Vagina (tissue), 2 donors: ENCODE data around the gene HMGXB4. TPM values are rescaled to one million over a fixed set of nuclear protein-coding genes. Genes with fewer than 3 reads are reported as not detected.
A peak's percentile ranks its signal among the peaks of the same experiment; 100 is the strongest.

Experiments
- DNase-seq, 2 donors: peaks; one replicate each; pipeline ENCODE4 v3.0.0-alpha.2; 2017; ENCODE audit errors: extremely low spot score in 2 of 2
- H3K27ac ChIP-seq: fragments of 200-600 bp; sonication (generic); one replicate; pipeline ENCODE4 v1.5.1; 2019
- H3K27me3 ChIP-seq: fragments of 200-600 bp; sonication (generic); one replicate; pipeline ENCODE4 v1.5.1; 2019
- H3K36me3 ChIP-seq, 2 donors: fragments of 200-600 bp; sonication (generic); one replicate each; pipeline ENCODE4 v1.5.1; 2017 to 2019
- H3K4me1 ChIP-seq: fragments of 200-600 bp; sonication (generic); one replicate; pipeline ENCODE4 v1.5.1; 2019
- H3K4me3 ChIP-seq, 2 donors: fragments of 200-600 bp; sonication (generic); 1 replicate in 1 of 2; 2 replicates in 1 of 2; pipeline ENCODE4 v1.5.1; 2016 to 2019
- H3K9me3 ChIP-seq: fragments of 200-600 bp; sonication (generic); one replicate; pipeline ENCODE4 v1.5.1; 2019
- POLR2A ChIP-seq, 2 donors: fragments of 450-650 bp; IDR thresholded peaks; one replicate each; pipeline ENCODE4 v1.6.1; 2017; ENCODE audit warnings: antibody characterized with exemption in 2 of 2, mild to moderate bottlenecking in 2 of 2, moderate library complexity in 2 of 2
- POLR2AphosphoS5 ChIP-seq, 2 donors: sonication (generic); formaldehyde crosslinking; IDR thresholded peaks; one replicate each; pipeline ENCODE4 v1.9.0; 2017; ENCODE audit warnings: antibody characterized with exemption in 2 of 2, mild to moderate bottlenecking in 2 of 2, low read depth in 1 of 2; ENCODE audit not compliant: insufficient read depth in 1 of 2
- intact Hi-C: fragments of 100-400 bp; cut with DNase I; formaldehyde crosslinking; loops from one replicate; pipeline ENCODE4 v1.15.1; 2023
- total RNA-seq: library from RNA; depleted of rRNA; stranded (reverse); fragments of >200 nt; gene quantifications from one replicate; pipeline ENCODE4 v1.2.3, GENCODE V29; 2016
- TF ChIP-seq, protein P1 (sequence below), 3 experiments: fragments of 450-650 bp in 2 of 3; fragments of 200-600 bp in 1 of 3; sonication (generic) in 1 of 3; IDR thresholded peaks; one replicate each; pipeline ENCODE4 v1.5.1; 2017 to 2019; ENCODE audit warnings: antibody characterized with exemption in 3 of 3, mild to moderate bottlenecking in 2 of 3, moderate library complexity in 2 of 3

The HMGXB4 gene
- total RNA-seq, 1 donor from 2014 or later, result 12.8 TPM

DNA sequence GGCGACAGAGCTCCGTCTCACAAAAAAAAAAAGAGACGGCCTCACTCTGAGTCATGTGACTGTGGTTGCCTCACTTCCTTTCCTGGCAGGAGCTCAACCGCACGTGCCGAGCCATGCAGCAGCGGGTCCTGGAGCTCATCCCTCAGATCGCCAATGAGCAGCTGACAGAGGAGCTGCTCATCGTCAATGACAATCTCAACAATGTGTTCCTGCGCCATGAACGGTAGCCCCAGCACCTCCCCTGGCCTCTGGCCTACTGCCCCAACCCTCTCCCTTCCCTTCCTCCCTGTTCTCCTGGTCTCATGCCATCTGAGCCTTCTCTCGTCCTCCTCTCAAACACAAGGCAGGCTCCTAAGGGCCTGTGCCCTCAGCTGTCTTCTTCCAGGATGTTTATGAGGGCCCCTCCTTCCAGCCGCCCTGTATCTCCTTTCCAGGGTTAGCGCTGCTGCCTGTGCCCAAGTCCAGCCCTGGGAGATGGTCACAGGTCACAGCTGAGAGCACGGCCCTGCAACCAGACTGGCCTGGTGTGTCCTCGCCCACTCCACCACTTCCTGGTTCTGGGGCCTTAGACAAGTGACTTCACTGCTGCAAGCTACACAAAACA, 73.1 kb downstream of the HMGXB4 start:
- H3K27me3 ChIP-seq, result no peaks in the 10 kb centered on the region
- peaks cover 13% of the 10 kb centered on the region for H3K4me1 ChIP-seq
- H3K4me3 ChIP-seq, result no peak overlapping the region
- H3K9me3 ChIP-seq, result no peaks in the 10 kb centered on the region
- no peak for DNase-seq
- peak overlapping the region; percentile 76 for H3K27ac ChIP-seq
- H3K36me3 ChIP-seq, result peaks cover 0 to 88% of the 10 kb centered on the region in 2 donors
- intact Hi-C loops, result no loop called here
- TF ChIP-seq, protein P1, sequence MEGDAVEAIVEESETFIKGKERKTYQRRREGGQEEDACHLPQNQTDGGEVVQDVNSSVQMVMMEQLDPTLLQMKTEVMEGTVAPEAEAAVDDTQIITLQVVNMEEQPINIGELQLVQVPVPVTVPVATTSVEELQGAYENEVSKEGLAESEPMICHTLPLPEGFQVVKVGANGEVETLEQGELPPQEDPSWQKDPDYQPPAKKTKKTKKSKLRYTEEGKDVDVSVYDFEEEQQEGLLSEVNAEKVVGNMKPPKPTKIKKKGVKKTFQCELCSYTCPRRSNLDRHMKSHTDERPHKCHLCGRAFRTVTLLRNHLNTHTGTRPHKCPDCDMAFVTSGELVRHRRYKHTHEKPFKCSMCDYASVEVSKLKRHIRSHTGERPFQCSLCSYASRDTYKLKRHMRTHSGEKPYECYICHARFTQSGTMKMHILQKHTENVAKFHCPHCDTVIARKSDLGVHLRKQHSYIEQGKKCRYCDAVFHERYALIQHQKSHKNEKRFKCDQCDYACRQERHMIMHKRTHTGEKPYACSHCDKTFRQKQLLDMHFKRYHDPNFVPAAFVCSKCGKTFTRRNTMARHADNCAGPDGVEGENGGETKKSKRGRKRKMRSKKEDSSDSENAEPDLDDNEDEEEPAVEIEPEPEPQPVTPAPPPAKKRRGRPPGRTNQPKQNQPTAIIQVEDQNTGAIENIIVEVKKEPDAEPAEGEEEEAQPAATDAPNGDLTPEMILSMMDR (IDR thresholded peaks at IDR 0.05), result no peak
- TF ChIP-seq POLR2A (IDR thresholded peaks at IDR 0.05) (no peak), POLR2AphosphoS5 (IDR thresholded peaks at IDR 0.05; ENCODE audit: insufficient read depth in 1 of 2, low read depth in 1 of 2) (peak; percentile 49 to 77)

DNA sequence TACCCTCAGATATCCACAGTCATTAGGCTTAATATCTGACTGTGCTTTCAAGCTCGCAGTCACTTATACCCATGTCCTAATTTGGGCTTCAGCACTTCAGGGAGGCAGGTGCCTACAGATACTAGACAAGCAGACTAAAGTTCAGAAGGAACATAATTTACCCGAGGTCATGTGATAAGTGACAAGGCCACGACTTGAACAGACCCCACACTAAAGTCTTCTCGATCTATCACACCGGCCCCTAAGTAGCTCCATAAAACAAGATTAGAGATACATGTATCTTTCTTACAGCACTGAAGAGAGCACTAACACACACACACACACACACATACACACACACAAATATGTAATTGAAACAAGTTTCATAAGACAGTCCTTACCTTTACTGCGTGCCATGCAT, 75.0 kb downstream of the HMGXB4 start:
- peaks cover 0 to 87% of the 10 kb centered on the region in 2 donors for H3K36me3 ChIP-seq
- H3K27me3 ChIP-seq, result no peaks in the 10 kb centered on the region
- no peak for DNase-seq
- no peak for TF ChIP-seq POLR2AphosphoS5 (IDR thresholded peaks at IDR 0.05; ENCODE audit: insufficient read depth in 1 of 2, low read depth in 1 of 2)
- TF ChIP-seq, protein P1 (IDR thresholded peaks at IDR 0.05), result no peak
- intact Hi-C loops, result no loop called here
- no peak overlapping the region for H3K27ac ChIP-seq
- H3K4me3 ChIP-seq, result no peak overlapping the region
- no peaks in the 10 kb centered on the region for H3K9me3 ChIP-seq
- peaks cover 13% of the 10 kb centered on the region for H3K4me1 ChIP-seq

DNA sequence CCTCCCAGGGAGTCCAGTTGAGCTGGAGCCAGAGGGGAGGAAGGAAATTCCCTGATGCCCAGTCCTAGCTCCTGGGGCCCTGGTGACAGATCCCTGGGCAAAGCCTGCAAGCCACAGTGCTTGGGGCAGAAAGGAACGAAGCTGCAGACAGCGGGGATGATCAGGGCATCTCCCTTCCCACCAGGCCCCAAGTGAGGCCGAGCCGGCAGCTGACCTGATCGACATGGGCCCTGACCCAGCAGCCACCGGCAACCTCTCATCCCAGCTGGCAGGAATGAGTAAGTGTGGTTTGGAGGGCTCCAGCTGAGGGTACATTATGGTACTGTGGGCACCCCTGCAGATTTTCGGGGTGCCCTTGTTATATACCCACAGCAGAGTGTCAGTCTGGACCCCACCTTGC, 75.9 kb downstream of the HMGXB4 start:
- peaks cover 0 to 87% of the 10 kb centered on the region in 2 donors for H3K36me3 ChIP-seq
- TF ChIP-seq, protein P1 (IDR thresholded peaks at IDR 0.05), result no peak
- TF ChIP-seq POLR2A (IDR thresholded peaks at IDR 0.05) (no peak), POLR2AphosphoS5 (IDR thresholded peaks at IDR 0.05; ENCODE audit: insufficient read depth in 1 of 2, low read depth in 1 of 2) (no peak)
- H3K27ac ChIP-seq, result no peak overlapping the region
- intact Hi-C loops, result no loop called here
- no peak for DNase-seq
- H3K9me3 ChIP-seq, result no peaks in the 10 kb centered on the region
- H3K4me1 ChIP-seq, result peaks cover 13% of the 10 kb centered on the region
- no peak overlapping the region for H3K4me3 ChIP-seq
- no peaks in the 10 kb centered on the region for H3K27me3 ChIP-seq

DNA sequence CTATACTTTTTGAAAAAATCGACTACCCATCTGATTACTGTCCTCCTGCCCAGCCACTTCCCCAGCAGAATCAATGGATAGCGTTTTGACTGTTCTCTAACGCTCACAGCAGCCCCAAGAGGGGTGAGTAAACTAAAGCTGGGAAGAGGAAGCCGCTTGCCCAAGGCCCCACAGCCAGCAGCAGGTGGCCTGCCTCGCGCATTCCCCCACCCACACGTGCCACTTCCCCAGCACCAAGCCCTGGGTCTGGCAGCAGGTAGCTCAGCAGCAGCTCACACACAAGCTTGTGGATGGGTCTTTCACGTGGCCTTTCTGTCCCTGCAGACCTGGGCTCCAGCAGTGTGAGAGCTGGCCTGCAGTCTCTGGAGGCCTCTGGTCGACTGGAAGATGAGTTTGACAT, 76.7 kb downstream of the HMGXB4 start:
- H3K27me3 ChIP-seq, result no peaks in the 10 kb centered on the region
- no peak overlapping the region for H3K27ac ChIP-seq
- TF ChIP-seq, protein P1 (IDR thresholded peaks at IDR 0.05), result no peak
- TF ChIP-seq POLR2AphosphoS5 (IDR thresholded peaks at IDR 0.05; ENCODE audit: insufficient read depth in 1 of 2, low read depth in 1 of 2) (no peak), POLR2A (IDR thresholded peaks at IDR 0.05) (no peak)
- intact Hi-C loops, result no loop called here
- no peak overlapping the region for H3K4me3 ChIP-seq
- peaks cover 13% of the 10 kb centered on the region for H3K4me1 ChIP-seq
- peaks cover 0 to 89% of the 10 kb centered on the region in 2 donors for H3K36me3 ChIP-seq
- no peak for DNase-seq
- no peaks in the 10 kb centered on the region for H3K9me3 ChIP-seq

DNA sequence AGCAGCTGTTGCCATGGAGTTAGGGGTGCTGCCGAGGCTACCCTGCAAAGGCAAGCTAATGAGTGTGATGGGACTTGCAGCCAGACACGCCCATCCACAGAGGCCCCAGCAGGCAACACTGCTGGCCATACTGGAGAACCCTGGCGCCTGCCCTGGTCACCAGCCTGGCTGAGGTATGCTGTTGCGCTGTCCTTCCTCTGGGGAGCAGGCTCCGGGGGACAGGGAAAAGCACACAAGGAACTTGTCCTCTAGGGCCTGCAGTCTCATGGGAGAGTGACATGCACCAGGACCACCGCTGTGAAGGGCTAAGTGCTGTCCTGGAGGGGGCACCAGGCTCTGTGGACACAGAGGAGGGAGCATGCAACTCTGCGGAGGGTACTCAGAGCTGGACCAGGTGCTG, 78.2 kb downstream of the HMGXB4 start:
- intact Hi-C loops, result no loop called here
- H3K36me3 ChIP-seq, result peaks cover 0 to 99% of the 10 kb centered on the region in 2 donors

More for the DNA sequence above, 78.2 kb downstream of the HMGXB4 start:
- H3K4me3 ChIP-seq, result no peak overlapping the region
- no peaks in the 10 kb centered on the region for H3K27me3 ChIP-seq
- TF ChIP-seq POLR2A (IDR thresholded peaks at IDR 0.05), result no peak
- TF ChIP-seq, protein P1 (IDR thresholded peaks at IDR 0.05), result no peak
- peaks cover under 1% of the 10 kb centered on the region for H3K4me1 ChIP-seq
- no peaks in the 10 kb centered on the region for H3K9me3 ChIP-seq
- no peak overlapping the region for H3K27ac ChIP-seq
- DNase-seq, result no peak
